H1 (cell line): ENCODE results near the gene CWC25. TPM values are rescaled to one million over a fixed set of nuclear protein-coding genes. Genes with fewer than 3 reads are reported as not detected.

Source experiments
- CTCF ChIA-PET: fragments of 300-600 bp; sonication (Branson Sonifier 250); formaldehyde crosslinking; loops from one replicate; lab custom pipeline; 2021; ENCODE audit not compliant: partially characterized antibody; lab: Charles Lee
- POLR2A ChIA-PET: fragments of 300-600 bp; sonication (Branson Sonifier 250); formaldehyde crosslinking; loops from one replicate; lab custom pipeline; 2021; ENCODE audit warnings: inconsistent platforms; ENCODE audit not compliant: partially characterized antibody; lab: Charles Lee
- DNase-seq, 2 experiments: peaks; one replicate each; pipeline versions ENCODE4 v3.0.0 to v3.0.0-alpha.2; 2010 to 2022; ENCODE audit warnings: low spot score in 2 of 2, low read depth in 1 of 2, mixed read lengths in 1 of 2
- FAIRE-seq: peaks from 2 replicates; lab custom pipeline; 2011; peaks lifted over from hg19 to GRCh38; lab: Jason Lieb, UNC
- H2AFZ ChIP-seq: 2 replicates; pipeline ENCODE4 v1.8.1; 2012; ENCODE audit warnings: low read length, inconsistent platforms
- H2AK5ac ChIP-seq: 2 replicates; pipeline ENCODE4 v1.6.1; 2013; ENCODE audit warnings: low read depth, low read length
- H2BK120ac ChIP-seq: replicated peaks from 2 replicates; pipeline ENCODE3; 2013; ENCODE audit warnings: low read depth, low read length, inconsistent platforms
- H2BK12ac ChIP-seq: 2 replicates; pipeline ENCODE4 v1.6.1; 2013; ENCODE audit warnings: low read depth, low read length
- H2BK15ac ChIP-seq: 2 replicates; pipeline ENCODE4 v1.6.1; 2013; ENCODE audit warnings: low read length
- H2BK20ac ChIP-seq: 2 replicates; pipeline ENCODE4 v1.6.1; 2013; ENCODE audit warnings: low read length
- H2BK5ac ChIP-seq: 2 replicates; pipeline ENCODE4 v1.6.1; 2013; ENCODE audit warnings: low read depth, low read length
- H3K14ac ChIP-seq: 2 replicates; pipeline ENCODE4 v1.6.1; 2013; ENCODE audit warnings: inconsistent platforms; ENCODE audit not compliant: insufficient read length
- H3K18ac ChIP-seq: 2 replicates; pipeline ENCODE4 v1.6.1; 2013; ENCODE audit warnings: low read length; ENCODE audit errors: extremely low read depth
- H3K23ac ChIP-seq: 2 replicates; pipeline ENCODE4 v1.6.1; 2013; ENCODE audit warnings: inconsistent platforms; ENCODE audit not compliant: insufficient read length
- H3K23me2 ChIP-seq: 2 replicates; pipeline ENCODE4 v1.6.1; 2013; ENCODE audit warnings: low read depth, low read length
- H3K27ac ChIP-seq: 2 replicates; pipeline ENCODE4 v1.6.1; 2011; ENCODE audit warnings: low read depth, low read length, inconsistent platforms
- H3K27me3 ChIP-seq, 4 experiments: replicated peaks in 1 of 4; 1 replicate in 1 of 4; 2 replicates in 3 of 4; pipeline versions ENCODE4 v1.6.1 to v1.8.1; 2011 to 2013; ENCODE audit warnings: low read length in 3 of 4, mild to moderate bottlenecking in 3 of 4, inconsistent platforms in 2 of 4, mixed read lengths in 2 of 4, moderate library complexity in 1 of 4; ENCODE audit not compliant: control insufficient read depth in 3 of 4, insufficient read depth in 3 of 4; ENCODE audit errors: extremely low read depth in 1 of 4
- H3K36me3 ChIP-seq, 4 experiments: 2 replicates each; pipeline versions ENCODE4 v1.6.1 to v1.8.1; 2011 to 2013; ENCODE audit warnings: mild to moderate bottlenecking in 4 of 4, low read length in 3 of 4, moderate library complexity in 2 of 4, control low read depth in 1 of 4, inconsistent platforms in 1 of 4; ENCODE audit not compliant: insufficient read depth in 4 of 4, control insufficient read depth in 2 of 4
- H3K4ac ChIP-seq: replicated peaks from 2 replicates; pipeline ENCODE3; 2013; ENCODE audit warnings: low read length, low read depth, mixed read lengths, inconsistent platforms; ENCODE audit not compliant: insufficient read length
- H3K4me1 ChIP-seq, 4 experiments: replicated peaks in 1 of 4; 1 replicate in 1 of 4; 2 replicates in 3 of 4; pipeline versions ENCODE4 v1.6.1 to v1.8.1; 2011 to 2013; ENCODE audit warnings: low read length in 3 of 4, inconsistent platforms in 2 of 4, mixed read lengths in 1 of 4; ENCODE audit not compliant: insufficient read depth in 4 of 4, control insufficient read depth in 3 of 4
- H3K4me2 ChIP-seq, 2 experiments: 2 replicates each; pipeline versions ENCODE4 v1.6.1 to v1.8.1; 2011 to 2013; ENCODE audit warnings: low read depth in 2 of 2, low read length in 2 of 2, control low read depth in 1 of 2, inconsistent platforms in 1 of 2, mild to moderate bottlenecking in 1 of 2; ENCODE audit not compliant: insufficient read depth in 1 of 2
- H3K4me3 ChIP-seq, 4 experiments: fragments of 200-600, 300-600 bp in 1 of 4; sonication (generic), shearing (Covaris generic), sonication (Bioruptor Twin) in 1 of 4; 2 replicates each; pipeline versions ENCODE4 v1.5.1 to v1.8.1; 2011 to 2016; ENCODE audit warnings: low read length in 4 of 4, low read depth in 3 of 4, control low read depth in 2 of 4, inconsistent platforms in 2 of 4, mild to moderate bottlenecking in 2 of 4, mixed read lengths in 1 of 4, moderate library complexity in 1 of 4; ENCODE audit not compliant: insufficient read depth in 2 of 4; ENCODE audit errors: extremely low read depth in 1 of 4
- H3K56ac ChIP-seq: replicated peaks from 2 replicates; pipeline ENCODE3; 2013; ENCODE audit warnings: low read depth, mild to moderate bottlenecking, mixed read lengths, low read length, inconsistent platforms; ENCODE audit not compliant: insufficient read length
- H3K79me1 ChIP-seq: 2 replicates; pipeline ENCODE4 v1.6.1; 2013; ENCODE audit warnings: low read depth, low read length, control low read depth
- H3K79me2 ChIP-seq, 2 experiments: 2 replicates each; pipeline versions ENCODE4 v1.6.1 to v1.8.1; 2012 to 2013; ENCODE audit warnings: low read length in 2 of 2, mild to moderate bottlenecking in 2 of 2, inconsistent platforms in 1 of 2; ENCODE audit not compliant: insufficient read depth in 2 of 2, control insufficient read depth in 1 of 2
- H3K9ac ChIP-seq, 4 experiments: replicated peaks in 1 of 4; 1 replicate in 1 of 4; 2 replicates in 3 of 4; pipeline versions ENCODE4 v1.6.1 to v1.8.1; 2011 to 2013; ENCODE audit warnings: low read depth in 3 of 4, low read length in 3 of 4, control low read depth in 2 of 4, mild to moderate bottlenecking in 2 of 4, moderate library complexity in 2 of 4, inconsistent platforms in 1 of 4; ENCODE audit errors: extremely low read depth in 1 of 4
- H3K9me3 ChIP-seq, 2 experiments: 2 replicates each; pipeline versions ENCODE4 v1.6.1 to v1.8.1; 2012 to 2013; ENCODE audit warnings: mild to moderate bottlenecking in 2 of 2, moderate library complexity in 2 of 2, control low read depth in 1 of 2, inconsistent platforms in 1 of 2, low read depth in 1 of 2, low read length in 1 of 2, mixed read lengths in 1 of 2; ENCODE audit not compliant: insufficient read depth in 2 of 2
- H4K20me1 ChIP-seq, 2 experiments: replicated peaks in 1 of 2; 2 replicates each; pipeline versions ENCODE3 to v1.8.1; 2011 to 2013; ENCODE audit warnings: inconsistent platforms in 2 of 2, low read length in 2 of 2, mild to moderate bottlenecking in 1 of 2; ENCODE audit not compliant: insufficient read depth in 2 of 2, control insufficient read depth in 1 of 2
- H4K5ac ChIP-seq: 2 replicates; pipeline ENCODE4 v1.6.1; 2013; ENCODE audit warnings: low read length, low read depth, mixed read lengths, inconsistent platforms; ENCODE audit not compliant: insufficient read length
- H4K8ac ChIP-seq: 2 replicates; pipeline ENCODE4 v1.8.0; 2013; ENCODE audit warnings: mild to moderate bottlenecking, moderate library complexity, low read length, inconsistent platforms; ENCODE audit not compliant: insufficient read depth; ENCODE audit errors: extremely low read depth
- H4K91ac ChIP-seq: replicated peaks from 2 replicates; pipeline ENCODE3; 2013; ENCODE audit warnings: low read length, mixed read lengths, inconsistent platforms; ENCODE audit not compliant: insufficient read length
- CEBPB ChIP-seq: IDR thresholded peaks from 2 replicates; pipeline ENCODE4 v1.6.1; 2012; ENCODE audit warnings: low read depth, low read length
- FOSL1 ChIP-seq: IDR thresholded peaks from 2 replicates; pipeline ENCODE4 v1.6.1; 2011; ENCODE audit warnings: mild to moderate bottlenecking, low read depth, low read length, moderate library complexity; ENCODE audit not compliant: insufficient read depth
- HDAC2 ChIP-seq, 2 experiments: fragments of 300-600 bp in 1 of 2; sonication (generic) in 1 of 2; IDR thresholded peaks; 2 replicates each; pipeline ENCODE4 v1.6.1; 2011 to 2012; ENCODE audit warnings: low read depth in 2 of 2, low read length in 2 of 2, mild to moderate bottlenecking in 2 of 2, moderate library complexity in 2 of 2, borderline replicate concordance in 1 of 2, inconsistent platforms in 1 of 2
- KDM4A ChIP-seq: IDR thresholded peaks from one replicate; pipeline ENCODE4 v1.7.1; 2012; ENCODE audit warnings: low read depth, mild to moderate bottlenecking, moderate library complexity, low read length, inconsistent platforms; ENCODE audit not compliant: severe bottlenecking
- KDM5A ChIP-seq: fragments of 200-600 bp; IDR thresholded peaks from 2 replicates; pipeline ENCODE4 v1.7.1; 2012; ENCODE audit warnings: mild to moderate bottlenecking, low read length, inconsistent platforms, mixed read lengths
- RNF2 ChIP-seq: fragments of 200-900, 300-1000 bp; sonication (generic); IDR thresholded peaks from 2 replicates; pipeline ENCODE4 v1.7.1; 2016; ENCODE audit warnings: borderline replicate concordance, low read depth, mild to moderate bottlenecking, antibody characterized with exemption, low read length; ENCODE audit not compliant: poor library complexity, severe bottlenecking; ENCODE audit errors: missing control alignments
- SIRT6 ChIP-seq: IDR thresholded peaks from one replicate; pipeline ENCODE4 v1.7.1; 2012; ENCODE audit warnings: low read length, inconsistent platforms
- whole genome bisulfite sequencing, 2 experiments: shearing (Covaris generic) in 1 of 2; methylation state at CpG; one replicate each; pipeline versions ENCODE4 v1.1.6 to v1.1.7; 2013 to 2015; ENCODE audit warnings: low lambda C conversion rate in 2 of 2, mixed read lengths in 2 of 2, inconsistent platforms in 1 of 2, low coverage in 1 of 2, missing lambda C conversion rate in 1 of 2; ENCODE audit not compliant: insufficient replicate concordance in 2 of 2, insufficient coverage in 1 of 2, insufficient read length in 1 of 2; ENCODE audit errors: extremely low coverage in 1 of 2, missing lambda C conversion rate in 1 of 2; 5-methylcytosine and 5-hydroxymethylcytosine counted together
- polyA plus RNA-seq, 7 experiments: library from polyadenylated mRNA; depleted of rRNA in 3 of 7; stranded (reverse) in 5 of 7; unstranded in 2 of 7; fragments of >200 nt in 5 of 7; fragments of 200-250 nt in 2 of 7; gene quantifications; 1 replicate in 5 of 7; 2 replicates in 1 of 7; 4 replicates in 1 of 7; pipeline versions ENCODE4 v1.2.1 to v1.2.3, GENCODE V29; 2011 to 2013; ENCODE audit warnings: missing spikeins in 2 of 7, mixed read lengths in 2 of 7
- total RNA-seq: library from RNA; stranded (reverse); fragmentation: NEBNext Ultra II Directional; extraction: Animal tissue kit (Norgen Biotek cat#: 25700); gene quantifications from 2 replicates; pipeline ENCODE4 v1.2.1, GENCODE V29; 2021
- TF ChIP-seq, protein P1 (sequence below): IDR thresholded peaks from 2 replicates; pipeline ENCODE4 v1.6.1; 2012; ENCODE audit warnings: low read length, inconsistent platforms

The CWC25 gene
- total and polyA plus RNA-seq, 2 of the 8 experiments (the other 6 are each of a cell fraction or from before 2014, with no cell fraction given): 11.1 to 13.1 TPM

DNA sequence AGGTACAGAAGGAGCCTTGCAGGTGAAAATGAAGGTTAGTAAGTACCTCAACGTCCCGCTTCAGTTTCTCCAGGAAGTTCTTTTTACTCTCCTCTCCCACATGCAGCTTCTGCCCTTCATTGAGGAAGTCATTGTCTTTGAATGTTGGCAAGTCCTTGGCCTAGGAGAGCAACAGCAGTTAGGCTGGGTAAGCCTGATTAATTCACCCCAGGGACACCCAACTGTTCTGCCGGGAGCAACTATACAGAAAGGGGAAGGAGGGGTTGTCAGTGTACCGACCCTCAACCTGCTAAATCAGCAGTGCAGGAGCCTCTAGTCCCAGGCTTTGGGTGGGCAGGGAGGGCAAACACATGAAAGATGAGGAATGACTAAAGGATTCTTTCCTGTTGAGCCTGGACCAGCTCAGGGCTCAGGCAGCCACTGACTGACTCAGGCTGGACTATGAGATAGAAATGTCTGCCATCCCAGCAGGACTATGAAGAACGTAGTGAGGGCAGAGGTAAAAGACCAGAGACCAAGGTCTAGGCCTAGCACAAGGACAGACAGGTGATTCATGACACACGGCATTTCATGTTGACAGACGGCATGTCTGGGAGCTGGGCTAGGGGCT is 47.4 kb downstream of the CWC25 start:
- H3K36me3 ChIP-seq: peaks cover 21 to 83% (median 68%) of the 10 kb centered on the region in 4 experiments

More for the DNA sequence above, 47.4 kb downstream of the CWC25 start:
- no peak for TF ChIP-seq HDAC2 (IDR thresholded peaks at IDR 0.05; ENCODE audit: borderline replicate concordance in 1 of 2, low read depth in 2 of 2, low read length in 2 of 2)
- no peak for TF ChIP-seq RNF2
- TF ChIP-seq, protein P1, sequence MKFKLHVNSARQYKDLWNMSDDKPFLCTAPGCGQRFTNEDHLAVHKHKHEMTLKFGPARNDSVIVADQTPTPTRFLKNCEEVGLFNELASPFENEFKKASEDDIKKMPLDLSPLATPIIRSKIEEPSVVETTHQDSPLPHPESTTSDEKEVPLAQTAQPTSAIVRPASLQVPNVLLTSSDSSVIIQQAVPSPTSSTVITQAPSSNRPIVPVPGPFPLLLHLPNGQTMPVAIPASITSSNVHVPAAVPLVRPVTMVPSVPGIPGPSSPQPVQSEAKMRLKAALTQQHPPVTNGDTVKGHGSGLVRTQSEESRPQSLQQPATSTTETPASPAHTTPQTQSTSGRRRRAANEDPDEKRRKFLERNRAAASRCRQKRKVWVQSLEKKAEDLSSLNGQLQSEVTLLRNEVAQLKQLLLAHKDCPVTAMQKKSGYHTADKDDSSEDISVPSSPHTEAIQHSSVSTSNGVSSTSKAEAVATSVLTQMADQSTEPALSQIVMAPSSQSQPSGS: no peak
- no peak for TF ChIP-seq KDM4A
- TF ChIP-seq KDM5A: no peak
- no peak for TF ChIP-seq CEBPB
- no peak for TF ChIP-seq SIRT6
- TF ChIP-seq FOSL1: no peak
- H3K18ac ChIP-seq: no peak overlapping the region
- no peak overlapping the region for H4K5ac ChIP-seq
- no peaks in the 10 kb centered on the region for H3K9me3 ChIP-seq
- no peak overlapping the region for H2BK12ac ChIP-seq
- POLR2A ChIA-PET: interaction anchor here (1.0 to 2.7 kb wide), 4 partner anchors 10 to 16 kb away, joined by 3 to 10 read pairs (median 4); no protein-coding TSS in a partner anchor
- no peaks in the 10 kb centered on the region for H3K79me2 ChIP-seq
- H3K9ac ChIP-seq: no peak overlapping the region
- peaks cover 0 to 5% of the 10 kb centered on the region in 2 experiments for H4K20me1 ChIP-seq
- H3K14ac ChIP-seq: no peak overlapping the region
- 86% methylated on average over 7 of the region's 7 CpGs; no CpG with 5 or more reads in 1 of the 2 experiments for WGBS, 2 experiments
- H3K27ac ChIP-seq: no peak overlapping the region
- no peaks in the 10 kb centered on the region; the same call in 1 of the 2 replicates for H3K79me1 ChIP-seq
- H2BK15ac ChIP-seq: no peak overlapping the region
- H2AFZ ChIP-seq: no peak overlapping the region
- no peaks in the 10 kb centered on the region for H3K23me2 ChIP-seq
- no peak overlapping the region for H3K4me2 ChIP-seq
- no peak overlapping the region for H3K23ac ChIP-seq
- CTCF ChIA-PET: interaction anchor here (0.8 to 1.9 kb wide), 3 partner anchors 11 to 16 kb away, joined by 3 to 6 read pairs (median 3); no protein-coding TSS in a partner anchor
- no peak for FAIRE-seq
- no peak overlapping the region for H2BK5ac ChIP-seq
- H2BK120ac ChIP-seq: no peak overlapping the region
- no peak for DNase-seq
- H2BK20ac ChIP-seq: no peak overlapping the region
- no peak overlapping the region for H4K8ac ChIP-seq
- no peaks in the 10 kb centered on the region for H3K4me1 ChIP-seq
- H2AK5ac ChIP-seq: no peak overlapping the region
- H4K91ac ChIP-seq: no peak overlapping the region
- H3K27me3 ChIP-seq: no peaks in the 10 kb centered on the region
- H3K56ac ChIP-seq: no peak overlapping the region
- H3K4me3 ChIP-seq: no peak overlapping the region
- no peak overlapping the region for H3K4ac ChIP-seq
